Transverse colon (tissue), 4 donors: Measurements from ENCODE around the gene ASGR1.

Experiments
- EP300 ChIP-seq: sonication (generic); formaldehyde crosslinking; IDR thresholded peaks from one replicate; pipeline ENCODE4 v1.6.1; 2017; ENCODE audit warnings: antibody characterized with exemption, low read depth
- POLR2A ChIP-seq: fragments of 450-650 bp; IDR thresholded peaks from one replicate; pipeline ENCODE4 v1.6.1; 2016; ENCODE audit warnings: antibody characterized with exemption, mild to moderate bottlenecking, moderate library complexity
- POLR2AphosphoS5 ChIP-seq, 3 donors: sonication (generic); formaldehyde crosslinking; IDR thresholded peaks; one replicate each; pipeline ENCODE4 v1.6.1; 2016; ENCODE audit warnings: antibody characterized with exemption in 3 of 3
- TF ChIP-seq, protein P1 (sequence below), 5 experiments: fragments of 200-600 bp in 3 of 5; fragments of 450-650 bp in 2 of 5; sonication (generic) in 3 of 5; IDR thresholded peaks; 1 replicate in 2 of 5; 2 replicates in 3 of 5; pipeline ENCODE4 v1.5.1; 2016 to 2017; ENCODE audit warnings: antibody characterized with exemption in 5 of 5, inconsistent platforms in 3 of 5, mild to moderate bottlenecking in 2 of 5, moderate library complexity in 1 of 5

- TF ChIP-seq, protein P1, sequence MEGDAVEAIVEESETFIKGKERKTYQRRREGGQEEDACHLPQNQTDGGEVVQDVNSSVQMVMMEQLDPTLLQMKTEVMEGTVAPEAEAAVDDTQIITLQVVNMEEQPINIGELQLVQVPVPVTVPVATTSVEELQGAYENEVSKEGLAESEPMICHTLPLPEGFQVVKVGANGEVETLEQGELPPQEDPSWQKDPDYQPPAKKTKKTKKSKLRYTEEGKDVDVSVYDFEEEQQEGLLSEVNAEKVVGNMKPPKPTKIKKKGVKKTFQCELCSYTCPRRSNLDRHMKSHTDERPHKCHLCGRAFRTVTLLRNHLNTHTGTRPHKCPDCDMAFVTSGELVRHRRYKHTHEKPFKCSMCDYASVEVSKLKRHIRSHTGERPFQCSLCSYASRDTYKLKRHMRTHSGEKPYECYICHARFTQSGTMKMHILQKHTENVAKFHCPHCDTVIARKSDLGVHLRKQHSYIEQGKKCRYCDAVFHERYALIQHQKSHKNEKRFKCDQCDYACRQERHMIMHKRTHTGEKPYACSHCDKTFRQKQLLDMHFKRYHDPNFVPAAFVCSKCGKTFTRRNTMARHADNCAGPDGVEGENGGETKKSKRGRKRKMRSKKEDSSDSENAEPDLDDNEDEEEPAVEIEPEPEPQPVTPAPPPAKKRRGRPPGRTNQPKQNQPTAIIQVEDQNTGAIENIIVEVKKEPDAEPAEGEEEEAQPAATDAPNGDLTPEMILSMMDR (IDR thresholded peaks at IDR 0.05) = no peak
- TF ChIP-seq POLR2AphosphoS5 (IDR thresholded peaks at IDR 0.05) = no peak
- no peak for TF ChIP-seq POLR2A
- TF ChIP-seq EP300 = no peak
Observed at GRCh38 chr17:7222093-7222971, 43.2 kb upstream of the ASGR1 start.
